Mucosa of descending colon (tissue), 3 donors: ENCODE data around the gene FADD. TPM values are rescaled to one million over a fixed set of nuclear protein-coding genes. Genes with fewer than 3 reads are reported as not detected.

Experiments
- ATAC-seq: fragments of 200-7000 bp; cut with Tn5 transposase; one replicate; pipeline ENCODE4 v1.9.1; 2020; ENCODE audit warnings: mild to moderate bottlenecking, moderate library complexity
- DNase-seq, 3 donors: peaks; one replicate each; pipeline ENCODE4 v3.0.0-alpha.2; 2020
- H3K36me3 ChIP-seq: fragments of 200-600 bp; one replicate; pipeline ENCODE4 v1.8.0; 2021; ENCODE audit warnings: low read depth, mild to moderate bottlenecking
- H3K4me1 ChIP-seq: fragments of 200-600 bp; one replicate; pipeline ENCODE4 v1.8.0; 2021; ENCODE audit warnings: low read depth, mild to moderate bottlenecking
- H3K4me3 ChIP-seq: fragments of 200-600 bp; one replicate; pipeline ENCODE4 v1.8.0; 2021; ENCODE audit warnings: mild to moderate bottlenecking
- H3K9me3 ChIP-seq: fragments of 200-600 bp; one replicate; pipeline ENCODE4 v1.8.0; 2021; ENCODE audit warnings: mild to moderate bottlenecking
- CTCF ChIP-seq: fragments of 200-600 bp; IDR thresholded peaks from one replicate; pipeline ENCODE4 v1.8.0; 2022; ENCODE audit warnings: antibody characterized with exemption, mild to moderate bottlenecking
- intact Hi-C, 2 donors: fragments of 100-400 bp; cut with DNase I in 1 of 2; cut with micrococcal nuclease in 1 of 2; formaldehyde crosslinking; loops; one replicate each; pipeline versions ENCODE4 v1.11.0 to v1.11.1; 2022; cut with DNase I, micrococcal nuclease
- total RNA-seq, 3 donors: library from RNA; stranded (reverse); fragmentation: NEBNext Ultra II Directional in 2 of 3; extraction: Animal tissue kit (Norgen Biotek cat#: 25700) in 2 of 3; gene quantifications; one replicate each; pipeline versions ENCODE4 v1.2.1 to v1.2.4, GENCODE V29; 2021 to 2023
- donor health status: DM: no; HTN: no; CAD: no; lungs with moderate emphysema.
- donor health status: DM: no; HTN: no; CAD: no.
- donor health status: DM: no; HTN: yes; CAD: no.

Gene FADD
- total RNA-seq, 3 donors from 2014 or later, result 26.3 to 31.0 (median 26.9) TPM

- Histone ChIP-seq H3K4me1 (peaks cover 22% of the 10 kb centered on the region), H3K9me3 (no peaks in the 10 kb centered on the region), H3K4me3 (no peak overlapping the region), H3K36me3 (peaks cover 5% of the 10 kb centered on the region)
- DNase-seq (no peak), ATAC-seq (no peak)
- intact Hi-C loops, result loop anchor here in 1 of 2 donors (10.0 kb wide), 1 partner anchor 58 kb away; no protein-coding TSS in a partner anchor
- TF ChIP-seq CTCF, result no peak
Measured at GRCh38 chr11:70206982-70207376, 3.9 kb downstream of the FADD start.

- intact Hi-C loops, result loop anchor here in 1 of 2 donors (10.0 kb wide), 1 partner anchor 57 kb away; no protein-coding TSS in a partner anchor
- ATAC-seq (no peak), DNase-seq (no peak)
- Histone ChIP-seq H3K4me3 (no peak overlapping the region), H3K4me1 (peaks cover 22% of the 10 kb centered on the region), H3K9me3 (no peaks in the 10 kb centered on the region), H3K36me3 (peaks cover 5% of the 10 kb centered on the region)
- no peak for TF ChIP-seq CTCF
Measured at GRCh38 chr11:70207531-70208131, 4.5 kb downstream of the FADD start.

GRCh38 chr11:70209391-70209912, 6.4 kb downstream of the FADD start:
- no peak for DNase-seq
- ATAC-seq, result no peak
- no peak overlapping the region for H3K4me3 ChIP-seq
- no peak for TF ChIP-seq CTCF
- H3K9me3 ChIP-seq, result no peaks in the 10 kb centered on the region
- H3K36me3 ChIP-seq, result peaks cover 5% of the 10 kb centered on the region
- intact Hi-C loops, result loop anchor here in 1 of 2 donors (10.0 kb wide), 1 partner anchor 55 kb away; no protein-coding TSS in a partner anchor
- H3K4me1 ChIP-seq, result peaks cover 17% of the 10 kb centered on the region

- H3K36me3 ChIP-seq, result peaks cover 5% of the 10 kb centered on the region
- TF ChIP-seq CTCF, result no peak
Measured at GRCh38 chr11:70210051-70210501, 7.0 kb downstream of the FADD start.

GRCh38 chr11:70210530-70210929, 7.4 kb downstream of the FADD start:
- ATAC-seq, result peak; percentile 14
- no peak for TF ChIP-seq CTCF
- Histone ChIP-seq H3K36me3 (peaks cover 5% of the 10 kb centered on the region), H3K4me1 (peaks cover 6% of the 10 kb centered on the region), H3K9me3 (no peaks in the 10 kb centered on the region), H3K4me3 (no peak overlapping the region)
- intact Hi-C loops, result no loop called here
- DNase-seq, result no peak

More at GRCh38 chr11:70210051-70210501, 7.0 kb downstream of the FADD start:
- Histone ChIP-seq H3K9me3 (no peaks in the 10 kb centered on the region), H3K4me1 (peaks cover 11% of the 10 kb centered on the region), H3K4me3 (no peak overlapping the region)
- ATAC-seq (peak; percentile 64), DNase-seq (no peak)
- intact Hi-C loops, result no loop called here
